NCI-H748 treated with DMSO at 0.1 percent for 48 hours (cell line): ENCODE measurements around the gene DAB2.
"Not testable (repeated sequence)": the region's sequence is repeated elsewhere in the genome, so short reads cannot be mapped to it uniquely, and the experiment has no call there.

Experiments used
- DNase-seq: peaks from one replicate; lab custom pipeline; 2025; lab: John Stamatoyannopoulos, UW

Gene DAB2

DNA sequence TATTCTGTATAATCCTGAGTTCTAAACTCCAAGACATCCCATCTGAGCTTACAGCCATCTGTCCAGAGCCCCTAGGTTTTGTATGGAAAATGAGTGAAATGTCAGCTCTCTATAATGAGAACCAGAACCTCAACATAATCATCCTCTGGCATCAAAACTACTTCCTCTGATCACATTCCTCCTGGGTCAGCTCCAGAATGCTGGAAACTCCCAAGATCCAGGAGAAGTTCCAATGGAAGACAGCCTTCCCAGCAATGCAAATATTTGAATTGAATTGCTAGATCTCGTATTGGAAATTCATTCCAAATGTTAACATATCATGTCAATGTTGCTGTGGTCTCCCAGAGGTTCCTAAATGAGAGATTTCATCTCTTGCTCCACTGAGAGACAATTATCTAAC lies 84.3 kb downstream of the DAB2 start:
- no peak for DNase-seq

DNA sequence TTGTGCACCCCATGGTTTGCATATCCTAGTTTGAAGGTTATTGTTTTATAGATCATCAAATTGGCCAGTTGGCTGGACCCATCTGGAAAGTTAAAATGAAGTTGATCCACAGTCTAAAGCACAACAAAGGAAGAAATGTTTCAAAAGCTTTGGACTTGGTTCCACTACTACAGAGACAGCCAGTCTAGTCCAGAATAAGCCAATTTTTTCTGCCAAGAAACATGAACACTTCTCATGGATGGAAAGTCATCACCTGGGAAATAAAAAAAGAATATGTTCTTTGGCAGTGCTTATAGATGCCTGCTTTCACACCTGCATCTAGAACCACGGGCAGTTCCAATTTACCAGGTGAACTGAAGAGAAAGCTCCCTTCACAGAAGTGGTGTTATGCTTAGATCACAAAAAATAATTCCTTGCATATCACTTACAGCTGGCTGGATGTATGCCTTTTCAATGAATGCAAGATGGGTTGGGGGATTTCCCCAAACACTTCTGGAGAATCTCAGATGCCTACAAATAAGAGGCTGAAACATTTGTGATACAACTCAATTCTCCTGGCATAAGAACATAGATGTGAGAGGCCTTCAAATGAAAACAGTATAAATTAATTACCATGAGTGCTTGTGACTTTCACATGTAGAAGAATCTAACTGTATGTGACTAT lies 87.4 kb downstream of the DAB2 start:
- DNase-seq: no peak

DNA sequence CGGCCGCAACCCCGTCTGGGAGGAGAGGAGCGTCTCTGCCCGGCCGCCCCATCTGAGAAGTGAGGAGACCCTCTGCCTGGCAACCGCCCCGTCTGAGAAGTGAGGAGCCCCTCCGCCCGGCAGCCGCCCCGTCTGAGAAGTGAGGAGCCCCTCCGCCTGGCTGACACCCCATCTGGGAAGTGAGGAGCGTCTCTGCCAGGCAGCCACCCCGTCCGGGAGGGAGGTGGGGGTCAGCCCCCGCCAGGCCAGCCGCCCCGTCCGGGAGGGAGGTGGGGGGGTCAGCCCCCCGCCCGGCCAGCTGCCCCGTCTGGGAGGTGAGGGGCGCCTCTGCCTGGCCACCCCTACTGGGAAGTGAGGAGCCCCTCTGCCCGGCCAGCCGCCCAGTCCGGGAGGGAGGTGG lies 90.5 kb downstream of the DAB2 start:
- not testable (repeated sequence) for DNase-seq

DNA sequence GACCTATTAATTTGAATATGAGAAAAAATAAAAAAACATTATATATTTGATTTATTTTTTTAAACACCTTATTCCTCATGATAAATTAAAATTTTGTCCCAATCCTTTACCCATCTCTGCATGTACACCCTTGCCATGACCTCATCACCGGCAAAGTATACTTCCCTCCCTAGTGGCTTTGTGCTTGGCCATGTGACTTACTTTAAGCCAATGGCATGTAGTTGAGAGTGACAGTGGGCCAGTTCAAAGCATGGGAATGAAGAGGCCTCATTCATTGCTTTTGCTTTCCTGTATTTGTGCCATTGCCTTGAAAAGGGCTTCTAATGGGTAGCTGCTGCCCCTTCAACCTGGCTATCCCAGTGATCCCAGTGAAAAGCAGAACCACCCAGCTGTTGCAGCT lies 91.7 kb downstream of the DAB2 start:
- no peak for DNase-seq

DNA sequence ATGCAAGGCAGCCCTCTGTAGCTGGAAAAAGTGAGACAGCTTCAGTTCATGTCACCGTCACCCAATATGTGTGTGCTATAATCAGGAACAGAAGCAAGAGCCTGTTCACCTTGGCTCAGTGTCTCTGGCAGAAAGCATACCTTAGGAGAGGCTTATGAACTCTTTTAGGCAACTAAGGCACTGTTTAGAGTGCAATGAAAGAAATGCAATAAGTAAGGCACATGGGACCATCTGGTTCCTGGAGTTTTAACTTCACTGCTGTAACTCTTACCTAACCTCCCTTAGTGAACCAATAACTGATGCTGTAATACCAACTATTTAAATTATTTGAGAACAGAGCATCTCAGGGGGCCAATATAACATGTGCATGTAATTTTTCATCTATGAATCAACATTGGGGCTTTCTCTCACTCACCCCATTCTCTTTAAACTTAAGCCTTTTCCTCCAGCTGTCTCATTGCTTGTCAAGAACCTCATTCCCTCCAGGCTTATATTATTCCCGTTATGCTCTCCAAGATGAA lies 92.9 kb downstream of the DAB2 start:
- no peak for DNase-seq

DNA sequence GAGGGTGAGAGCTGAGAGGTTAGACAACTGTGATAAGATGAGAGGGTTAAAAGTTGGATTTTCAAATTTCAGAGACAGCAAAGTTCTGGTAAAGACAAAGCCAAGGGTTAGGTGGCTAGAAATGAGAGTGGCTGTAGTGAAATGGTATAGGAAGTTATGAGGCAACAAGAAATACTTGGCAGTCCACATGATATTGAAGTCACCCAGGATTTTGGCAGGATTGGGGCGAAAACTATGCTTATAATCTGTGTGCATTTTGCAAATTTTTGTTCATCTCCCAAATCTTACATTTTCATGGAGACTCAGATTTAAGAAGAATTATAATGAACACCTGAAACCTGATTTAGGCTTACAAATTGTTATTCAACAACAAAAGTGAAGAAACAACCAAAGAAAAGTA lies 96.0 kb downstream of the DAB2 start:
- no peak for DNase-seq

DNA sequence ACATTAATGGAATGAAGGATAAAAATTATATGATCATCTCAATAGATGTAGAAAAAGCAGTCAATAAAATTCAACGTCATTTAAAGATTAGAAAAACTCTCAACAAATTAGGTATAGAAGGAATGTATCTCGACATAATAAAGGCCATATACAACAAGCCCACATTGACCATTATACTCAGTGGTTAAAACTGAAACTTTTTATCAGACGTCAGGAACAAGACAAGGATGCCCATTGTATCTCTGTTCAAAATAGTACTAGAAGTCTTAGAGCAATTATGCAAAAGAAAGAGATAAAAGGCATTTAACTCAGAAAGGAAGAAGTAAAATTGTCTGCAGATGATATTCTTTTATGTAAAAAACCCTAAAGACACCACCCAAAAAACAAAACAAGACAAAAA lies 101.2 kb downstream of the DAB2 start:
- DNase-seq: no peak
